ENCODE measurements around the gene MGLL.
A peak's percentile ranks its signal among the peaks of the same experiment; 100 is the strongest.

Gene MGLL

GRCh38 chr3:127678611-127679533, 143.4 kb downstream of the MGLL start:
- Mint-ChIP-seq H3K27me3 (no peaks in the 10 kb centered on the region), H3K4me1 (peaks cover 31% of the 10 kb centered on the region), H3K9me3 (no peaks in the 10 kb centered on the region), H3K27ac (ENCODE audit: low read depth) (no peak overlapping the region), H3K4me3 (no peak overlapping the region), H3K36me3 (ENCODE audit: insufficient read depth) (peaks cover 11% of the 10 kb centered on the region)
- DNase-seq (ENCODE audit: low spot score in 2 of 2) (no peak), ATAC-seq (replicated peaks; ENCODE audit: extremely low read depth, poor library complexity, severe bottlenecking) (no peak)

- Mint-ChIP-seq H3K4me3 (no peak overlapping the region), H3K36me3 (ENCODE audit: insufficient read depth) (peaks cover 16% of the 10 kb centered on the region), H3K27ac (ENCODE audit: low read depth) (no peak overlapping the region), H3K27me3 (no peaks in the 10 kb centered on the region), H3K9me3 (no peaks in the 10 kb centered on the region), H3K4me1 (peaks cover 37% of the 10 kb centered on the region)
- no peak for DNase-seq (ENCODE audit: low spot score in 2 of 2)
- no peak for ATAC-seq (replicated peaks; ENCODE audit: extremely low read depth, poor library complexity, severe bottlenecking)
These were observed 144.1 kb downstream of the MGLL start for GRCh38 chr3:127678315-127678599.

- H3K27ac Mint-ChIP-seq (ENCODE audit: low read depth), result peak overlapping the region; percentile 55
- ATAC-seq (replicated peaks; ENCODE audit: extremely low read depth, poor library complexity, severe bottlenecking) (no peak), DNase-seq (ENCODE audit: low spot score in 2 of 2) (no peak)
- H3K27me3 Mint-ChIP-seq, result no peaks in the 10 kb centered on the region
- H3K4me3 Mint-ChIP-seq, result no peak overlapping the region
- peaks cover 37% of the 10 kb centered on the region for H3K4me1 Mint-ChIP-seq
- peaks cover 16% of the 10 kb centered on the region for H3K36me3 Mint-ChIP-seq (ENCODE audit: insufficient read depth)
- H3K9me3 Mint-ChIP-seq, result no peaks in the 10 kb centered on the region
These were observed 144.6 kb downstream of the MGLL start for GRCh38 chr3:127677541-127678314.

GRCh38 chr3:127676921-127677351, 145.4 kb downstream of the MGLL start:
- peaks cover 40% of the 10 kb centered on the region for H3K4me1 Mint-ChIP-seq
- H3K9me3 Mint-ChIP-seq, result no peaks in the 10 kb centered on the region
- H3K4me3 Mint-ChIP-seq, result no peak overlapping the region
- peaks cover 20% of the 10 kb centered on the region for H3K36me3 Mint-ChIP-seq (ENCODE audit: insufficient read depth)
- no peak overlapping the region for H3K27ac Mint-ChIP-seq (ENCODE audit: low read depth)
- DNase-seq (ENCODE audit: low spot score in 2 of 2) (no peak), ATAC-seq (replicated peaks; ENCODE audit: extremely low read depth, poor library complexity, severe bottlenecking) (no peak)
- H3K27me3 Mint-ChIP-seq, result no peaks in the 10 kb centered on the region

- Mint-ChIP-seq H3K36me3 (ENCODE audit: insufficient read depth) (peaks cover 23% of the 10 kb centered on the region), H3K27ac (ENCODE audit: low read depth) (no peak overlapping the region), H3K4me3 (no peak overlapping the region), H3K4me1 (peaks cover 44% of the 10 kb centered on the region), H3K9me3 (no peaks in the 10 kb centered on the region), H3K27me3 (no peaks in the 10 kb centered on the region)
- ATAC-seq (replicated peaks; ENCODE audit: extremely low read depth, poor library complexity, severe bottlenecking) (no peak), DNase-seq (ENCODE audit: low spot score in 2 of 2) (no peak)
These were observed 145.9 kb downstream of the MGLL start for GRCh38 chr3:127676456-127676855.

GRCh38 chr3:127675651-127676391, 146.5 kb downstream of the MGLL start:
- H3K36me3 Mint-ChIP-seq (ENCODE audit: insufficient read depth), result peaks cover 23% of the 10 kb centered on the region
- ATAC-seq (replicated peaks; ENCODE audit: extremely low read depth, poor library complexity, severe bottlenecking), result no peak
- H3K27ac Mint-ChIP-seq (ENCODE audit: low read depth), result no peak overlapping the region
- H3K4me3 Mint-ChIP-seq, result no peak overlapping the region
- H3K9me3 Mint-ChIP-seq, result no peaks in the 10 kb centered on the region
- H3K4me1 Mint-ChIP-seq, result peaks cover 44% of the 10 kb centered on the region
- no peak for DNase-seq (ENCODE audit: low spot score in 2 of 2)
- no peaks in the 10 kb centered on the region for H3K27me3 Mint-ChIP-seq

- Mint-ChIP-seq H3K27me3 (no peaks in the 10 kb centered on the region), H3K4me1 (peaks cover 44% of the 10 kb centered on the region), H3K9me3 (no peaks in the 10 kb centered on the region), H3K27ac (ENCODE audit: low read depth) (peak overlapping the region; percentile 99), H3K4me3 (peak overlapping the region; percentile 96), H3K36me3 (ENCODE audit: insufficient read depth) (peaks cover 22% of the 10 kb centered on the region)
- DNase-seq (ENCODE audit: low spot score in 2 of 2), result no peak
- ATAC-seq (replicated peaks; ENCODE audit: extremely low read depth, poor library complexity, severe bottlenecking), result no peak
These were observed 147.5 kb downstream of the MGLL start for GRCh38 chr3:127674790-127675189.

GRCh38 chr3:127674101-127674721, 148.1 kb downstream of the MGLL start:
- Mint-ChIP-seq H3K4me3 (peak overlapping the region; percentile 96), H3K27me3 (no peaks in the 10 kb centered on the region), H3K27ac (ENCODE audit: low read depth) (peak overlapping the region; percentile 99), H3K36me3 (ENCODE audit: insufficient read depth) (peaks cover 22% of the 10 kb centered on the region), H3K4me1 (peaks cover 44% of the 10 kb centered on the region), H3K9me3 (no peaks in the 10 kb centered on the region)
- ATAC-seq (replicated peaks; ENCODE audit: extremely low read depth, poor library complexity, severe bottlenecking), result no peak
- DNase-seq (ENCODE audit: low spot score in 2 of 2), result no peak

GRCh38 chr3:127673191-127674100, 148.9 kb downstream of the MGLL start:
- Mint-ChIP-seq H3K36me3 (ENCODE audit: insufficient read depth) (peaks cover 20% of the 10 kb centered on the region), H3K27me3 (no peaks in the 10 kb centered on the region), H3K9me3 (no peaks in the 10 kb centered on the region), H3K4me3 (peak overlapping the region; percentile 96), H3K4me1 (peaks cover 44% of the 10 kb centered on the region), H3K27ac (ENCODE audit: low read depth) (peak overlapping the region; percentile 99)
- peak; percentile 56 for ATAC-seq (replicated peaks; ENCODE audit: extremely low read depth, poor library complexity, severe bottlenecking)
- DNase-seq (ENCODE audit: low spot score in 2 of 2), result peak in 1 of 2 donors; percentile 39

- peak within 1 kb of the TSS; percentile 96 for H3K4me3 Mint-ChIP-seq
- ATAC-seq (replicated peaks; ENCODE audit: extremely low read depth, poor library complexity, severe bottlenecking), result peak; percentile 81
- H3K27ac Mint-ChIP-seq (ENCODE audit: low read depth), result peak within 1 kb of the TSS; percentile 99
- peak; percentile 72 for DNase-seq (ENCODE audit: low spot score in 2 of 2)
- H3K4me1 Mint-ChIP-seq, result peaks cover 41% of the 10 kb centered on the region
- no peaks in the 10 kb centered on the region for H3K27me3 Mint-ChIP-seq
- H3K9me3 Mint-ChIP-seq, result no peaks in the 10 kb centered on the region
- peaks cover 17% of the 10 kb centered on the region for H3K36me3 Mint-ChIP-seq (ENCODE audit: insufficient read depth)
These were observed 149.7 kb downstream of the MGLL start, which contains the start of gene ABTB1 for GRCh38 chr3:127672429-127673190. Gene ABTB1 (plus strand): TSS chr3:127672952. CDS start chr3:127673026, 74 bp downstream.
